WTC11 (cell line): ENCODE measurements around the gene LIMA1.

Experiments
- ETV6 ChIP-seq: sonication (generic); formaldehyde crosslinking; IDR thresholded peaks from 2 replicates; pipeline ENCODE4 v1.8.1; 2022; ENCODE audit warnings: mild to moderate bottlenecking, missing genetic modification reagents
- JAZF1 ChIP-seq: fragments of 250-450 bp; sonication (Bioruptor Pico); IDR thresholded peaks from 2 replicates; pipeline ENCODE4 v1.9.0; 2021; ENCODE audit warnings: moderate library complexity, mild to moderate bottlenecking, inconsistent platforms
- MAX ChIP-seq: sonication (generic); formaldehyde crosslinking; IDR thresholded peaks from 2 replicates; pipeline ENCODE4 v1.8.0; 2022; ENCODE audit warnings: mild to moderate bottlenecking, missing genetic modification reagents
- NR1H2 ChIP-seq: sonication (generic); formaldehyde crosslinking; IDR thresholded peaks from 2 replicates; pipeline ENCODE4 v1.9.0; 2021; ENCODE audit warnings: mild to moderate bottlenecking, moderate library complexity, missing genetic modification reagents
- NR2C2 ChIP-seq: sonication (generic); formaldehyde crosslinking; IDR thresholded peaks from 2 replicates; pipeline ENCODE4 v1.8.0; 2022; ENCODE audit warnings: mild to moderate bottlenecking, missing genetic modification reagents
- OVOL2 ChIP-seq: fragments of 250-450 bp; sonication (Bioruptor Pico); IDR thresholded peaks from 2 replicates; pipeline ENCODE4 v1.9.0; 2021; ENCODE audit warnings: mild to moderate bottlenecking, borderline replicate concordance
- ZBTB43 ChIP-seq: sonication (generic); formaldehyde crosslinking; IDR thresholded peaks from 2 replicates; pipeline ENCODE4 v1.8.1; 2023; ENCODE audit warnings: mild to moderate bottlenecking, missing genetic modification reagents
- TF ChIP-seq, protein P1 (sequence below): sonication (generic); formaldehyde crosslinking; IDR thresholded peaks from 2 replicates; pipeline ENCODE4 v1.8.1; 2023; ENCODE audit warnings: mild to moderate bottlenecking, missing genetic modification reagents
- TF ChIP-seq, protein P2 (sequence below): fragments of 200-600 bp; IDR thresholded peaks from 2 replicates; pipeline ENCODE4 v1.8.0; 2022; ENCODE audit warnings: antibody characterized with exemption
- TF ChIP-seq, protein P3 (sequence below): sonication (generic); formaldehyde crosslinking; IDR thresholded peaks from 2 replicates; pipeline ENCODE4 v1.8.0; 2022; ENCODE audit warnings: mild to moderate bottlenecking, missing genetic modification reagents
- TF ChIP-seq, protein P4 (sequence below): sonication (generic); formaldehyde crosslinking; conservative IDR thresholded peaks from 2 replicates; pipeline ENCODE4 v1.8.1; 2022; ENCODE audit warnings: mild to moderate bottlenecking, missing genetic modification reagents

DNA sequence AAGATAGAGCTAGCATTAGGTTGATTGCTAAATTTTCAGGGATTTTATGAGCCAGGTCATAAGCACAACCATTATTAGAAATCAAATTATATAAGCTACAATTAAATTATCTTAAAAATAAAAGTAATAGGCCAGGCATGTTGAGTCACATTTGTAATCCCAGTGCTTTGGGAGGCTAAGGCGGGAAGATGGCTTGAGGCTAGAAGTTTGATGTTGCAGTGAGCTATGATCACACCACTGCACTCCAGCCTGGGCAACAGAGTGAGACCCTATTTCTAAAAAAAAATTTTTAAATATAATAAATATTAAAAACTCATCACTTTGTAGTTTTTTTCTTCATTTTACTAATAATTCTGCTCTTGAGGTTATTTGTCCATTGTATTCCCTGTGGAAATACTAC, 1.9 kb upstream of the LIMA1 start:
- TF ChIP-seq, protein P1, sequence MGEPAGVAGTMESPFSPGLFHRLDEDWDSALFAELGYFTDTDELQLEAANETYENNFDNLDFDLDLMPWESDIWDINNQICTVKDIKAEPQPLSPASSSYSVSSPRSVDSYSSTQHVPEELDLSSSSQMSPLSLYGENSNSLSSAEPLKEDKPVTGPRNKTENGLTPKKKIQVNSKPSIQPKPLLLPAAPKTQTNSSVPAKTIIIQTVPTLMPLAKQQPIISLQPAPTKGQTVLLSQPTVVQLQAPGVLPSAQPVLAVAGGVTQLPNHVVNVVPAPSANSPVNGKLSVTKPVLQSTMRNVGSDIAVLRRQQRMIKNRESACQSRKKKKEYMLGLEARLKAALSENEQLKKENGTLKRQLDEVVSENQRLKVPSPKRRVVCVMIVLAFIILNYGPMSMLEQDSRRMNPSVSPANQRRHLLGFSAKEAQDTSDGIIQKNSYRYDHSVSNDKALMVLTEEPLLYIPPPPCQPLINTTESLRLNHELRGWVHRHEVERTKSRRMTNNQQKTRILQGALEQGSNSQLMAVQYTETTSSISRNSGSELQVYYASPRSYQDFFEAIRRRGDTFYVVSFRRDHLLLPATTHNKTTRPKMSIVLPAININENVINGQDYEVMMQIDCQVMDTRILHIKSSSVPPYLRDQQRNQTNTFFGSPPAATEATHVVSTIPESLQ (CRISPR knock-in tag) = no peak
- TF ChIP-seq, protein P2, sequence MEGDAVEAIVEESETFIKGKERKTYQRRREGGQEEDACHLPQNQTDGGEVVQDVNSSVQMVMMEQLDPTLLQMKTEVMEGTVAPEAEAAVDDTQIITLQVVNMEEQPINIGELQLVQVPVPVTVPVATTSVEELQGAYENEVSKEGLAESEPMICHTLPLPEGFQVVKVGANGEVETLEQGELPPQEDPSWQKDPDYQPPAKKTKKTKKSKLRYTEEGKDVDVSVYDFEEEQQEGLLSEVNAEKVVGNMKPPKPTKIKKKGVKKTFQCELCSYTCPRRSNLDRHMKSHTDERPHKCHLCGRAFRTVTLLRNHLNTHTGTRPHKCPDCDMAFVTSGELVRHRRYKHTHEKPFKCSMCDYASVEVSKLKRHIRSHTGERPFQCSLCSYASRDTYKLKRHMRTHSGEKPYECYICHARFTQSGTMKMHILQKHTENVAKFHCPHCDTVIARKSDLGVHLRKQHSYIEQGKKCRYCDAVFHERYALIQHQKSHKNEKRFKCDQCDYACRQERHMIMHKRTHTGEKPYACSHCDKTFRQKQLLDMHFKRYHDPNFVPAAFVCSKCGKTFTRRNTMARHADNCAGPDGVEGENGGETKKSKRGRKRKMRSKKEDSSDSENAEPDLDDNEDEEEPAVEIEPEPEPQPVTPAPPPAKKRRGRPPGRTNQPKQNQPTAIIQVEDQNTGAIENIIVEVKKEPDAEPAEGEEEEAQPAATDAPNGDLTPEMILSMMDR = no peak
- TF ChIP-seq JAZF1 (CRISPR knock-in tag) (no peak), MAX (CRISPR knock-in tag) (no peak), NR1H2 (CRISPR knock-in tag) (no peak), ZBTB43 (CRISPR knock-in tag) (no peak), OVOL2 (no peak), NR2C2 (CRISPR knock-in tag) (no peak), ETV6 (CRISPR knock-in tag) (no peak)
- TF ChIP-seq, protein P3, sequence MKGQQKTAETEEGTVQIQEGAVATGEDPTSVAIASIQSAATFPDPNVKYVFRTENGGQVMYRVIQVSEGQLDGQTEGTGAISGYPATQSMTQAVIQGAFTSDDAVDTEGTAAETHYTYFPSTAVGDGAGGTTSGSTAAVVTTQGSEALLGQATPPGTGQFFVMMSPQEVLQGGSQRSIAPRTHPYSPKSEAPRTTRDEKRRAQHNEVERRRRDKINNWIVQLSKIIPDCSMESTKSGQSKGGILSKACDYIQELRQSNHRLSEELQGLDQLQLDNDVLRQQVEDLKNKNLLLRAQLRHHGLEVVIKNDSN (CRISPR knock-in tag) = no peak
- TF ChIP-seq, protein P4, sequence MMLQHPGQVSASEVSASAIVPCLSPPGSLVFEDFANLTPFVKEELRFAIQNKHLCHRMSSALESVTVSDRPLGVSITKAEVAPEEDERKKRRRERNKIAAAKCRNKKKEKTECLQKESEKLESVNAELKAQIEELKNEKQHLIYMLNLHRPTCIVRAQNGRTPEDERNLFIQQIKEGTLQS = no peak
